HepG2 (cell line): ENCODE results near the gene CBLB.

ENCODE experiments used
- HIVEP1 ChIP-seq: sonication (generic); formaldehyde crosslinking; IDR thresholded peaks from 2 replicates; pipeline ENCODE4 v1.4.0; 2020; ENCODE audit warnings: mild to moderate bottlenecking, missing genetic modification reagents
- NCOA5 ChIP-seq: sonication (generic); formaldehyde crosslinking; IDR thresholded peaks from 2 replicates; pipeline ENCODE4 v1.4.0; 2020; ENCODE audit warnings: missing genetic modification reagents
- POLR2A ChIP-seq, 2 experiments: IDR thresholded peaks; 2 replicates each; pipeline ENCODE4 v1.6.1; 2011; ENCODE audit warnings: low read depth in 2 of 2, low read length in 2 of 2, mild to moderate bottlenecking in 1 of 2, moderate library complexity in 1 of 2; ENCODE audit not compliant: insufficient read depth in 1 of 2
- TGIF2 ChIP-seq: IDR thresholded peaks from 2 replicates; pipeline ENCODE4 v1.6.1; 2016; ENCODE audit warnings: control low read depth, missing compliant biosample characterization
- ZNF18 ChIP-seq: sonication (generic); formaldehyde crosslinking; IDR thresholded peaks from 2 replicates; pipeline ENCODE4 v1.8.0; 2022; ENCODE audit warnings: mild to moderate bottlenecking, missing genetic modification reagents; ENCODE audit not compliant: insufficient replicate concordance
- ZNF777 ChIP-seq: sonication (generic); formaldehyde crosslinking; IDR thresholded peaks from 2 replicates; pipeline ENCODE4 v1.4.0; 2020; ENCODE audit warnings: missing genetic modification reagents

DNA sequence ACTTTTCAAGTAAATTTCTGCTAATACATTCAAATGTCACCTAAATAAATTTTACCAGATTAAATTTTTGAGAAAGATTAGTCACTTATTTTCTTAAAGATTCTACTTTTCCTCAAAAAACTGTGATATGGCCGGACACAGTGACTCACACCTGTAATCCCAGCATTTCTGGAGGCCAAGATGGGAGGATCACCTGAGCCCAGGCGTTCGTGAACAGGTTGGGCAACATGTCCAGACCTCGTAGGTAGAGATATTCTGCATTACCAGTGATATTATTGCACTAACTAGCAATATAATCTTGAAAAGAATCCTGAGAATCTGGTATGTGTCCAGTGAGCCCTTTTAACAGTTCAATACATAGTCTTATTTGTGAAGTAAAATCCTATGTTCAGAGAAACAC, 61.7 kb downstream of the CBLB start:
- TF ChIP-seq HIVEP1 (CRISPR knock-in tag): no peak
- TF ChIP-seq POLR2A (IDR thresholded peaks at IDR 0.05; ENCODE audit: insufficient read depth in 1 of 2, low read depth in 2 of 2, low read length in 2 of 2): no peak
- TF ChIP-seq ZNF777: no peak
- TF ChIP-seq TGIF2 (CRISPR knock-in tag): no peak
- no peak for TF ChIP-seq ZNF18 (CRISPR knock-in tag)
- TF ChIP-seq NCOA5 (CRISPR knock-in tag): no peak
